ENCODE data around the gene BRD1. TPM values are rescaled to one million over a fixed set of nuclear protein-coding genes. Genes with fewer than 3 reads are reported as not detected.

BRD1 gene
- polyA plus RNA-seq, 1 experiment: 4.6 TPM

DNA sequence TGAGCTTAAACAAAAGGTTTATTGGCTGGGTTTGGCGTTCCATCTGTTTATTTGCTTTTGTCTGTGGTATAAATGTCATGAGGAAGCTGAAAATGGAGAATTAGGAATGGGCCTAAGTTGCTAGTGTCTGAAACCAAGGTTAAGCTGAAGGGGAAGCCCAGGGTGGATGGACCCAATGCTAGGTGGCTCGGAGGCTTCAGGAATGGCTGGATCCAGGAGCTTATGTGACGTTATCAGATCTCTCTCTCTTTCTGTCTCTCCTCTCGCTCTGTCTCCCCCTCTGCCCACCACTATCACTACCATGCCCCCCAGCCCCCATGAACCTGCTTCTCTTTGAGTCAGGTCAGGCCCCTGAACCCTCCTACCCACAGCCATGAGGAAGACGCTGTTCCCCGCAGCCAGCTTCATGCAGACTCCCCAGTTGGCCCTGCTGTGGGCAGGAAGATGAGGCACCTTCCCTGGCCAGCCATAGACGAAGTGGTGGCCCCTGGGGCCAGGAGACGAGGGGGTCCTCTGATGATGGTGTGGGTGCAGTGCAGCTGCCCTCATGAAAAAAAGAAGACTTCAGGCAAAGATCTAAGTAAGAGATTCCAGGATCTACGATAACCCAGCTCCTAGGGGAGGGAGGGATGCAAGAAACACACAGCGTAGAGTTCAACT is 101.5 kb downstream of the BRD1 start:
- Histone ChIP-seq H3K4me3 (ENCODE audit: low read depth, low read length) (no peak overlapping the region), H3K27me3 (ENCODE audit: control insufficient read depth, insufficient read depth, low read length) (peaks cover 2% of the 10 kb centered on the region; the same call in 1 of the 2 replicates), H3K36me3 (ENCODE audit: control insufficient read depth, insufficient read depth, low read length) (no peaks in the 10 kb centered on the region)
- no peak for DNase-seq (ENCODE audit: low read depth)
- ChIA-PET POLR2A (no interaction called here), CTCF (interaction anchor here (1.2 kb wide), 1 partner anchor 10 kb away, joined by 4 read pairs; no protein-coding TSS in a partner anchor)
- TF ChIP-seq, protein P1, sequence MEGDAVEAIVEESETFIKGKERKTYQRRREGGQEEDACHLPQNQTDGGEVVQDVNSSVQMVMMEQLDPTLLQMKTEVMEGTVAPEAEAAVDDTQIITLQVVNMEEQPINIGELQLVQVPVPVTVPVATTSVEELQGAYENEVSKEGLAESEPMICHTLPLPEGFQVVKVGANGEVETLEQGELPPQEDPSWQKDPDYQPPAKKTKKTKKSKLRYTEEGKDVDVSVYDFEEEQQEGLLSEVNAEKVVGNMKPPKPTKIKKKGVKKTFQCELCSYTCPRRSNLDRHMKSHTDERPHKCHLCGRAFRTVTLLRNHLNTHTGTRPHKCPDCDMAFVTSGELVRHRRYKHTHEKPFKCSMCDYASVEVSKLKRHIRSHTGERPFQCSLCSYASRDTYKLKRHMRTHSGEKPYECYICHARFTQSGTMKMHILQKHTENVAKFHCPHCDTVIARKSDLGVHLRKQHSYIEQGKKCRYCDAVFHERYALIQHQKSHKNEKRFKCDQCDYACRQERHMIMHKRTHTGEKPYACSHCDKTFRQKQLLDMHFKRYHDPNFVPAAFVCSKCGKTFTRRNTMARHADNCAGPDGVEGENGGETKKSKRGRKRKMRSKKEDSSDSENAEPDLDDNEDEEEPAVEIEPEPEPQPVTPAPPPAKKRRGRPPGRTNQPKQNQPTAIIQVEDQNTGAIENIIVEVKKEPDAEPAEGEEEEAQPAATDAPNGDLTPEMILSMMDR (IDR thresholded peaks at IDR 0.05; ENCODE audit: insufficient read depth, low read depth, low read length): no peak

DNA sequence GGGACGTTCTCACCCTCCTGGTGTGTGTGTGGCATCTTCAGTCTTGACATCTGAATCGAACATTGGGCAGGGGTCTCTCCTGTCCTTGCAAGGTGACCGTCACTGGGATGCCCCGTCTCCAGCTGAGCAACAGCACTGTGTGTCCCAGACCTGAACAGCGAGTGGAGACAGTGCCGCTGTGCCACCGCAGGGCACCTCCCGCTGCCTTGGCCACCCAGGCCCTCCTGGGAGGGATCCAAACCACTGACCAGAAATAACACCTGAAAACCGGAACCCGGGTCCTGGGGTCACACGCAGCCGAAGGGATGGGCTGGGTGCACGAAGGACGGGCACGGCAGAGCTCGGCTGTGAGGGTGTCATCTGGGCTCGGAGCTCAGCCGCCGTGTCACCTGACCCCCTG is 102.2 kb downstream of the BRD1 start:
- POLR2A ChIA-PET: no interaction called here
- TF ChIP-seq, protein P1 (IDR thresholded peaks at IDR 0.05; ENCODE audit: insufficient read depth, low read depth, low read length): no peak
- no peaks in the 10 kb centered on the region for H3K36me3 ChIP-seq (ENCODE audit: control insufficient read depth, insufficient read depth, low read length)
- H3K4me3 ChIP-seq (ENCODE audit: low read depth, low read length): no peak overlapping the region
- CTCF ChIA-PET: interaction anchor here (1.2 kb wide), 1 partner anchor 11 kb away, joined by 4 read pairs; no protein-coding TSS in a partner anchor
- peaks cover 2% of the 10 kb centered on the region; the same call in 1 of the 2 replicates for H3K27me3 ChIP-seq (ENCODE audit: control insufficient read depth, insufficient read depth, low read length)
- no peak for DNase-seq (ENCODE audit: low read depth)

DNA sequence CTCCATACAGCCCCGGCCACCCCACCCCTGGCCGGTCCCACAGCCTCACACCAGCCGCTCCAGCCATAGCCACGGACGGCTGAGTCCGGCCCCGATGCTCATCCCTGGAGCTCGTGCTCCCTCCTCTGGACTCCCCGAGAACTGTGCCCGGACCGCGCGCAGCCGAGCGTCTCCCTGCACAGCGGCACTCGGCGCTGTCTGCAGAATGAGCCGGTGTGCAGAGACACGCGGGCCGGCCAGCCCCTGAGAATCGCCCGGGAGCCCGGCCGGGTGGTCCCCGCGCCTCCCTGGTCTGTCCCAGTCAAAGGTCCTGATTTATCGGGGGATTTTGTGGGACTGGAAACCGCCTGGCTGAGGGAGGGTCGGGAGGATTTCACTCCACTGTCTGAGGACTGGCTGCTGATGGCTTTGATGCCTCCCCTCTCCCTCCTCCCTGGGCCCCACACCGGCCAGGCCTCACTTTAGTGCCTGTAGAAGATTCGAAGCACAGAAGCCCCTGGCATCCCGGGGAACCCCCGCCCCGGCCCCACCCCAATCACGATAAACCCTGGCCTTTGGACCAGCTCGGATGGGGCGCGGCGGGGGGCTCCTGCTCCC is 102.7 kb downstream of the BRD1 start:
- POLR2A ChIA-PET: no interaction called here
- Histone ChIP-seq H3K27me3 (ENCODE audit: control insufficient read depth, insufficient read depth, low read length) (peaks cover 2% of the 10 kb centered on the region; the same call in 1 of the 2 replicates), H3K36me3 (ENCODE audit: control insufficient read depth, insufficient read depth, low read length) (no peaks in the 10 kb centered on the region), H3K4me3 (ENCODE audit: low read depth, low read length) (no peak overlapping the region)
- CTCF ChIA-PET: no interaction called here
- DNase-seq (ENCODE audit: low read depth): no peak
- TF ChIP-seq, protein P1 (IDR thresholded peaks at IDR 0.05; ENCODE audit: insufficient read depth, low read depth, low read length): peak; percentile 59

DNA sequence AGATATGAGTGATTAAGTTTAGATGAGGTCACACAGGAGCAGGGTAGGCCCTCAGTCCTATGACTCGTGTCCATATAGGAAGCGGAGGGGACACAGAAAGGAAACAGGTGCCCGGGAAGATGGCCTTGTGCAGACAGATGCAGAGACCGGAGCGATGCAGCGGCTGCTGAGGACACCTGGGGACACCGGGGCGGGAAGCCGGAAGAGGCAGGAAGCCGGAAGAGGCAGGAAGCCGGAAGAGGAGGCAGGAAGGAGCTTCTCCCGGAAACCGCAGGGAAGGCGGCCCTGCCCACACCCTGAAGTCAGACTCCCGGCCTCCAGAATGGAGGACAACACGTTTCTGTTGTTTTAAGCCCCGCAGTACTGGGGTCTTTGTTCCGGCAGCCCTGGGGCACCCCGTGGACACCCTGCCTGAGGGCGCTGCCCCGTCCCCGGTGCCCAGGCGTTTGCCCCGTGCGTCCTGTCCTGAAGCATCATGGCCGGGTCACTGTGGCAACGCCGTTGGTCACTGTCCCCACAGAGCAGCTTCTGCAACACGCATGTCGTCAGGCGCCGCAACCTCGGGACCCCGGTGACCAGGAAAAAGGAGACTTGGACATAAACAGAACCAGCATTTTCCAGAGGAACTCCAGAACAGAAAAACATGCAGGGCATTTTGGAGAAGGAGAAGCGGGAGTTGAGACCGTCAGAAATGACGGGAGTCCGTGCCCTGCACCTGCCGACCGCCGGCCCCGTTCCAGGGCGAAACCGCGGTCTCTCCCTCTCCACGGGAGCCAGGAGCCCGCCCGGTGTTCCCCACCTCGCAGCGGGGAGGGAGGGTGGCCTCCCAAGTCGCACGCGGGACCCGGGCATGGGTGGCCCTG is 103.4 kb downstream of the BRD1 start:
- H3K27me3 ChIP-seq (ENCODE audit: control insufficient read depth, insufficient read depth, low read length): peaks cover 2% of the 10 kb centered on the region; the same call in 1 of the 2 replicates
- POLR2A ChIA-PET: no interaction called here
- TF ChIP-seq, protein P1 (IDR thresholded peaks at IDR 0.05; ENCODE audit: insufficient read depth, low read depth, low read length): no peak
- no peaks in the 10 kb centered on the region for H3K36me3 ChIP-seq (ENCODE audit: control insufficient read depth, insufficient read depth, low read length)
- CTCF ChIA-PET: no interaction called here
- H3K4me3 ChIP-seq (ENCODE audit: low read depth, low read length): no peak overlapping the region
- no peak for DNase-seq (ENCODE audit: low read depth)

DNA sequence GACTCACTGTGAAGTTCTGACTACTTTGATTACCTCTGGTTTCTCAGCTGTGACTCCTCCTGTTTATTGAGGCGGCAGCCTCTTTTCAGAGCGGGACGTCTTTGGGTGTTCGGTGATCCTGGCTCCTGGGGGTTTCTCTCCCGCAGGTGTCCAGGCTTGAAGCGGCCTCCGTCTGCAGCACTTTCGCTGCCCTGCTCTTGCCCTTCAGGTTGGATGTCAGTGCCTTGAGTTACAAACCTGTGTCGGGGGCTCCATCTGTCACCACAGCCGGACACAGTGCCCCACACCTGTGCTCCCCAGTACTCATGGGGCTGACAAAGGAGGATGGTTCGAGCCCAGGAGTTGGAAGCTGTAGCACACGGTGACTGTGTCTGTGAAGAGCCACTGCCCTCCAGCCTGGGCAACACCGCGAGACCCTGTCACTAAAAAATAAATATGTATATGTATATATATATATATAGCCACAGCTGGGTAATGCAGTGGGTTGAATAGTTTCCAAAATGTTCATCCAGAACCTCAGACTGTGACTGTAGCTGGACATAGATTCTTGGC is 104.1 kb downstream of the BRD1 start:
- H3K27me3 ChIP-seq (ENCODE audit: control insufficient read depth, insufficient read depth, low read length): peaks cover 2% of the 10 kb centered on the region; the same call in 1 of the 2 replicates
- CTCF ChIA-PET: no interaction called here
- TF ChIP-seq, protein P1 (IDR thresholded peaks at IDR 0.05; ENCODE audit: insufficient read depth, low read depth, low read length): no peak

More for the DNA sequence above, 104.1 kb downstream of the BRD1 start:
- Histone ChIP-seq H3K36me3 (ENCODE audit: control insufficient read depth, insufficient read depth, low read length) (no peaks in the 10 kb centered on the region), H3K4me3 (ENCODE audit: low read depth, low read length) (no peak overlapping the region)
- POLR2A ChIA-PET: no interaction called here
- DNase-seq (ENCODE audit: low read depth): no peak

Measured in BJ (cell line).